Measurements from ENCODE around the gene PEX26.
"Not testable (repeated sequence)": the region's sequence is repeated elsewhere in the genome, so short reads cannot be mapped to it uniquely, and the experiment has no call there.

Gene PEX26

DNA sequence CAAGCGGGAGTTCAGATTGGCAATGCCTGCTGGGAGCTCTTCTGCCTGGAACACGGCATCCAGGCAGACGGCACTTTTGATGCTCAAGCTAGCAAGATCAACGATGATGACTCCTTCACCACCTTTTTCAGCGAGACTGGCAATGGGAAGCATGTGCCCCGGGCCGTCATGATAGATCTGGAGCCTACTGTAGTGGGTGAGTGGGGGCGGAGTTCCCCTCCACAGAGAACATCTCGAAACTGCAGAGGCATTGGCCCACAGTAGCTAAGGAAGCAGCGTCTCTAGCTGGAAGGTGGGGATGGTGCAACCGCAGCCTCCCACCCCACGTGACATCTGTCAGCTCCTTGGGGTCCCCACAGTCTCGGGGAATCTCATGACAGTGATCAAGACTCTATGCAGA is 43.7 kb downstream of the PEX26 start:
- no peak for DNase-seq

DNA sequence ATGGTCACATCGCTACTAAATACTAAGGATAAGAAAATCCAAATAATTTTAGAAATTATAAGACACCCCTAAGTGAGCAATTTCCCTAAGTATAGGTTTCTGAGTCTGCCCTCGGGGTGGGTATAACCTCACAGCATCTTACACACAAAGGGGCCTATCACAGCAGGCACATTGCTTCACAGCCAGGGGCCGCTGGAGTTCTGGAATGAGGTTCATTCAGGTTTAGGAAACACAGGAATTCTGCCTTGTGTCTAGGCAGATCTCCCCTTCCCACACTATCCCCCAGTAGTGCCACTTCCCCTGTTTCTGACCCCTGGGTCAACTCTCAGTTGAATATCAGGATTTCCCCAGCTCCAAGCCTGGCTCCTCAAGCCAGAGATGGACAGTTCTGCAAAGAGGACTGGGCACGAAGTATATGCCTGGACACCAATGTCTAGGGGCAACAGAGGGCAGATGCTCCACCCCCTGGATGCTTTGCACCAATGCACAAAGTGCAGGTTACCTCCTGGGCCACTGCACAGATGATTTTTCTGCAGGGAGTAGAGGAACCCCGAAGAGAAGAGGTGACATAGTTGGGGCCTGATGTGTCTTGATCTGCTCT is 44.3 kb downstream of the PEX26 start:
- DNase-seq: no peak

DNA sequence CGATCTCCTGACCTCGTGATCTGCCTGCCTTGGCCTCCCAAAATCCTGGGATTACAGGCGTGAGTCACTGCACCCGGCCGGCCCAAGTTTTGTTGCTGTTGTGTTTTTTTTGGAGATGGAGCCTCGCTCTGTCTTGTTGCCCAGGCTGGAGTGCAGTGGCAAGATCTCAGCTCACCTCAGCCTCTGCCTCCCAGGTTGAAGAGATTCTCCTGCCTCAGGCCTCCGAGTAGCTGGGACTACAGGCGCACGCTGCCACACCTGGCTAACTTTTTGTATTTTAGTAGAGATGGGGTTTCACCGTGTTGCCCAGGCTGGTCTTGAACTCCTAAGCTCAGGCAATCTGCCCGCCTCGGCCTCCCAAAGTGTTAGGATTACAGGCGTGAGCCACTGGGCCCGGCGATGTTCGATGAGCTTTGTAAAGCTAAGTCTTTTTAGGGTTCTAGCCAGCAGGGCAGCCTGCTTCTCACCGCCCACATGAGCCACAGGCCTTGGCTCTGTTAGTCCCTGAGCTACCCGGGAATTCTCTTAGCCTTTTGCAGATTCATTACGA is 45.8 kb downstream of the PEX26 start:
- DNase-seq: not testable (repeated sequence)

DNA sequence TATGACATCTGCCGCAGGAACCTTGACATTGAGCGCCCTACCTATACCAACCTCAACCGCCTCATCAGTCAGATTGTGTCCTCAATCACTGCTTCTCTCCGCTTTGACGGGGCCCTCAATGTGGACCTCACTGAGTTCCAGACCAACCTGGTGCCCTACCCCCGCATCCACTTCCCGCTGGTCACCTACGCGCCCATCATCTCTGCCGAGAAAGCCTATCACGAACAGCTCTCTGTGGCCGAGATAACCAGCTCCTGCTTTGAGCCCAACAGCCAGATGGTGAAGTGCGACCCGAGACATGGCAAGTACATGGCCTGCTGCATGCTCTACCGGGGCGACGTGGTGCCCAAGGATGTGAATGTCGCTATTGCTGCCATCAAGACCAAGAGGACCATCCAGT is 48.8 kb downstream of the PEX26 start:
- DNase-seq: no peak

DNA sequence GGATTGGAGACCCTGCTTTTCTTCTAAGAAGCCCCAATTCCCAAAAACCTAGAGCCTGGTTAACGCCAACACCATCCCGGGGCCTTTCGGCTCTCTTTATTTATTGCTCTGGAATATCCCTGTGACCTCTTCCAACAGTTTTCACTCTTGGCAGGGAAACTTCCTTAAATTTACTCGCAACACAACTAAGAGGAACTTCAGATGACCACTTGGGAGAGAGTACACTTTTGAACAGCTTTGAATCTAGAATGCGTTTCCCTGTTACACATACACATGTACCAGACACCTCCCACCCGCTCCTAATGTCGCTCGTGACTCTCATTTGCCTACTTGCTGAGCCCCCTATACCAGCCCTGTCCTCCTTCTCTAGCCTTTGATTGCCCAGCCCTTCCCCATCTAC is 52.2 kb downstream of the PEX26 start:
- DNase-seq: no peak

DNA sequence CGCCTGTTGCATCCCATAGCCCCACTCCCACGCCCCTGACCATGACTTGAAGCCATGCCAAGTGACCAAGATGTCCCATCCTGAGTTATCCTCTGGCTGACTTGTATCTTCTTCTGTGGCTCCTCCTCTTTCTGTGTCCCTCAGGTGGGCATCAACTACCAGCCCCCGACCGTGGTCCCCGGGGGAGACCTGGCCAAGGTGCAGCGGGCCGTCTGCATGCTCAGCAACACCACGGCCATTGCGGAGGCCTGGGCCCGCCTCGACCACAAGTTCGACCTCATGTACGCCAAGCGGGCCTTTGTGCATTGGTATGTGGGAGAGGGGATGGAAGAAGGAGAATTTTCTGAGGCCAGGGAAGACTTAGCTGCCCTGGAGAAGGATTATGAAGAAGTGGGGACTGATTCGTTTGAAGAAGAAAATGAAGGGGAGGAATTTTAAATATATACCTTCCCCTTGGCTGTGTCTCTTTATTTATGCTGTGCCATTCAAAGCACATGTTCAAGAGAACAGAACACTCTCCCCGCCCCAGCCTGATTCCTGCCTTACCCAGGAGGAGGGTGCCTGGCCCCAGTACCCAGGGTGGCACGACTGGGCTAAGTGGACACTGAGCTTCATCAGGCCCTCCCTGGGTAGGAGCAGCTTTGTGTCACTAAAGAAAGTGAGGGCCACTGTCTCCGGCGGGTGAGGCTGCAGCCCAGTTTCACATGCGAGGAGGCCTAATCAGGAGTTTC is 53.1 kb downstream of the PEX26 start:
- no peak for DNase-seq

DNA sequence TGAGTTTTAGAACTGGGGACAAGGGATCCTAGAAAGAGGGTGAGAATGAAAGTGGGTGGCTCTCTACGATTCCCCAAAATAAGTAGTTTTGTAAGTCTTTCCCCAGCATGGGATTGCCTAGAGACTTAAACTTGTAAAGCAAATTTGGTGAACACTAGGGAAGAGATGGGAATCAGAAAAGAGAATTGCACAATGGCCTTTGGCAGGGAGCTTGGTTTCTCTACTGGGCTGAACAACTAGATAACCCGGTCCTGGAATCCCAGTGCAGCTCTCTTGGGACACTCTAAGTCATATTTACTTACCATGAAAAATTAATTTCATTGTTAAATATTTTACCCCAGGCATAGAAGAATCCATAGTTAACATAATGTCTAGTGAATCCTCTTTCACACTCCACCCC is 55.7 kb downstream of the PEX26 start:
- DNase-seq: no peak

DNA sequence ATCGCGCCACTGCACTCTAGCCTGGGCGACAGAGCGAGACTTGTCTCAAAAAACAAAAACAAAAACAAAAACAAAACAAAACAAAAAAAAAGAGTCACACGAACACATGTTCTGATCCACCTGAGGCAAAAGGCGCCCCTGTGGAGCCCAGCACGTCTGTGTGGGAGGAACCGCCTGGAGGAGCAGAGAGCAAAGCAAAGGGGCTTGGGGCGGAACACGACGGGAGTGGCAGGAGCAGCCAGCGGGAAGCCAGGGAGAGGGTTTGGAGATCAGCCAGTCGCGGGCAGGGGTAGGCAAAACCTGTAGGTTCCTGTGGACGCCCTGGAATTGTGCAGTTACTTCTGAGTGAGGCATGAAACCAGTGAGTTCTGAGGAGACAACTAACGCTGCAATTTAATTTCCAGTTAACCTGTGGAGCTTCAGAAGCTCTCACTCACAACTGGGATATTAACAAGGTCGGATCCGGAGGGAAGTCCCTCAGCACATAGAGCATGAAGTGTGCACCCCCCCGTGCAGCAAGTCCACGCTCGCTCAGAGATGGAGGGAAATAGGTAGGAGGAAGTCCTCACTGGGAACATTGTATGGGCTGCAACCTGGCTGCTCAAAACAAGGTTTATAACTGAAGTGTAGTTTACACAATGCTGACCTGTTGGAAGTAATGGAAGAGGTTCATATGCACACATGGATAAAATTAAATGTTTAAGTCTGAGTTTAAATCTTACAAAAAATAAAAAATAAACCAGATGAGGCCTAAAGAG is 59.0 kb downstream of the PEX26 start:
- no peak for DNase-seq

DNA sequence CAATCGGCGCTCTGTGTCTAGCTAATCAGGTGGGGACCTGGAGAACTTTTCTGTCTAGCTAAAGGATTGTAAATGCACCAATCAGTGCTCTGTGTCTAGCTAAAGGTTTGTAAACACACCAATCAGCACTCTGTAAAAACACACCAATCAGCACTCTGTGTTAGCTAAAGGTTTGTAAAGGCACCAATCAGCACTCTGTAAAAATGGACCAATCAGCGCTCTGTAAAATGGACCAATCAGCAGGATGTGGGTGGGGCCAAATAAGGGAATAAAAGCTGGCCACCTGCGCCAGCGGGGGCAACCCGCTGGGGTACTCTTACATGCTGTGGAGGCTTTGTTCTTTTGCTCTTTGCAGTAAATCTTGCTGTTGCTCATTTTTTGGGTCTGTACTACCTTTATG is 63.2 kb downstream of the PEX26 start:
- not testable (repeated sequence) for DNase-seq

DNA sequence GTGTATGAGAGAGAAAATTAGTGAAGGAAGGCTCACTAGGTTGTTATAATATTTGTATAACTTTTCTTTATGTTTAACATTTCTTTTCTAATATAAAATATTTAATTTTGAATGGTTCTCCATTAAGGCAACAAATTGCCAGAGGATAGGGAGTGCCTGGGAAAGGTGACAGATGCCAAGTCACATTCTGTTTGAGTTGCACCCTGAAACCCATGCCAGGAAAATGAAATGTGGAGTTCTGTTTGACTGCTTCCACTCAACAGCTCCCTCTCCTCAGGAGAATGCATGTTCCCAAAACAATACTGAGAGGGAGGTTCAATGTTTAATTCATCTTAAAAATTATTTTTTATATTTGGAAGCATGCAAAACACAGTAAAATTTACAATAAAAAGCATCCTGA is 66.3 kb downstream of the PEX26 start:
- no peak for DNase-seq

DNA sequence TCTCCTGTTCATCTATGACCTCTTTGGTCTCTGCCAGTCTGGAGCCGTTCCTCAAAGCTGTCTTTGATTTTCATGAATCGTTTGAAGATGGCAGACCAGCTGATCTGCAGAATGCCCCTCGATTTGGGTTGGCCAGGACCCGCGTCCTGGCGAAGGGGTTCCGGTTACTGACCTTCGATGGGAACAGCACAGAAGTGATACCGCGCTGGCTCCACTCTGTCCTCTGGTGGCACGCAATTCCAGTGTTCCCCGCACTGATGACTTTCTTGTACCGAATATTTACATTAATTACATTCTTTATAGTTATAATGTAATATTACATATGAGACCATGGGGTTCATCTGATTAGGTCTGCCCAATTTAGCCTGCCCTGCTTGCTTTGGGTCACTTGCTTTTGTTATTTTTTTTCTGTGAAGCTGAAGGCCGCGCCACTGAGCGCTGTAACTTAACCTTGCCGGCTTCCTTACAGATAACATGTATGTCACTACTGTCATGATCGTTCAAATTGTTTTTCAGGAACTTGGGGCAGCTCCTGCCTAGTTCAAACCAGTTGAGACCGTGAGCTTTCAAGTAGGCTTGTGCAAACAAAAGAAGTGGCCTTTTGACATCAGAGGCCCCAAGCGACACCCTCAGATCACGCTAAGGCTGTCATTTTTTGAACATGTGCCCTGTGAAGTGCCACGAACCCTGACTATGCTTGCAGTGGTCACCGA is 68.0 kb downstream of the PEX26 start:
- DNase-seq: no peak

DNA sequence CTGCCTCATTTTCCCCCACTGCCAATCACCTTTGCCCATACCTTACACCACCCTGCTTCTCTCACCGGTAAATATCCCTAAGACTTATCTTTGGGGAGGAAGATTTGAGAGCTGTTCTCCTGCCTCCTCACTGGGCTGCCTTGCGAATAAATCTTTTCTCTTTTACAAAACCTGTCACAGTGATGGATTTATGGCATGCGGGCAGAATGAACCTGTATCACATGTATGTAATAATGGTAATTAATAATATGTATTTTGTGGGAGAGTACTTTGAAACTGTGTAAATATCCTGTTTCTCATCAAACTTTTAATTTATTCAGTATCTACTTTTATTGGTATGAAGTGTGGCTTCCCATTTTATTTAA is 68.6 kb downstream of the PEX26 start:
- DNase-seq: no peak

DNA sequence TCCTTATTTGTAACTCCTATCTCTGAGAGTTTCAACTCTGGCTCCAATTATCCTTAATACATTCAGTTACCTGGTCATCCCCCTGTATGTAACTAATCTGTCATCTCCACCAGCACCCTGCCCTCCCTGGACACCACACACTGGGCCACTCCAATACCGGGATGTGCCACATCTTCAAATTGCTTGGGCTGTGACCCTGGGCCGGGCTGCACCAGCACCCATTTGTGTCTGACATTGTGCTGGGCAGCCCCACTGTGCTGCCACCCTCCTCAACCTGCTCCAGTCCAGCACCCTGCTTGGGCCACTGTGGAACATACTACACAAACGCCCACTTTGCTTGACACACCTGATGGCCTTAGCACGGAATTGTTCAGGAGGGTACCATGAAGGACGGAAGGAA is 70.0 kb downstream of the PEX26 start:
- DNase-seq: no peak

DNA sequence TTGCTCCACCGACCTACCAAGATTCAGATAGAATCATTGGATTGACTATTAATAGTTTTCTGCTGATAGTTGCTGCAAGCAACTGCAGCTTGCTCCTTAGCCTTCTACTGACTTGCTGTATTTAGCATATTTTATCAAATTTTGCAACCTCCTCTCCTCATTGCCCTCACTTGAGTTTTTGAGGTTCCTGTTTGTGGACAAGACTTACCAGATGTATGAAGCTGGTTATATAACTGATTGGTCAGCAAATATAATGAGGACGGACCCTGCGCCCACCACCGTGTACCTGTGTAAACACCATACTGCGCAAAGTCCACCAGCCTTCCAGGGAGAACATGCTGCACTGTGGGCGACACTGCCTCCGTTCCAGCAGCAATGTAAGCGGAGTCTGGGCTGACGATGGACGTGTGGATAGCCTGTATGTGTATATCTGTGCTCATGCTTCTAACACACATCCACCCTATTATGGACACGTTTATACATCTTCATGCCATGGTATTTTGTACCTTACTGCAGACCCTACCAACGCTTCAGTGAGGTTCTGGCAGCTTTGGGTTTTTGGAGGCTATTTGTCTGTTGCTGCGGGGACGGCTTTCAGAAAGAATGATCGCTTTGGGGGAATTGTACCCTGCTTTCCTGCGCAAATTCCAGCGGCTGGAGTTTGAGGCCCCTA is 70.6 kb downstream of the PEX26 start:
- DNase-seq: no peak

DNA sequence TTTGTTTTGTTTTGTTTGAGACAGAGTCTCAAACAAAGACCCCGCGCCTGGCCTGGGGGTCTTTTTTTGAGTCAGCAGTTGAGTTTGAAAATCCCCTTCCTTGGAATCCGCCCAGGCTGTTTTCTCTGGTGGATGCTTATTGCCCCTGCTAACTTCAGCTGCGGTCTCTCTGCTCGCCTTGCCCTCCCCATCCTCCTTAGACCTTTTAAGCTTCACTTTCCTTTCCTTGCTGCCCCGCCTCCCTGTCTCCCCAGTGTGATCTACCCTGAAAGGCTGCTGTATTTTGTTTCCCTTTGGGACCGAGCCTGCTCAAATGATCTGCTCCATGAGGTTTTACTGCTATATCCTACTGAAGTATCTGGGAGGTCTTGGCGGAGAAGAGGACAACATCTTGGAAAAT is 74.7 kb downstream of the PEX26 start:
- no peak for DNase-seq

DNA sequence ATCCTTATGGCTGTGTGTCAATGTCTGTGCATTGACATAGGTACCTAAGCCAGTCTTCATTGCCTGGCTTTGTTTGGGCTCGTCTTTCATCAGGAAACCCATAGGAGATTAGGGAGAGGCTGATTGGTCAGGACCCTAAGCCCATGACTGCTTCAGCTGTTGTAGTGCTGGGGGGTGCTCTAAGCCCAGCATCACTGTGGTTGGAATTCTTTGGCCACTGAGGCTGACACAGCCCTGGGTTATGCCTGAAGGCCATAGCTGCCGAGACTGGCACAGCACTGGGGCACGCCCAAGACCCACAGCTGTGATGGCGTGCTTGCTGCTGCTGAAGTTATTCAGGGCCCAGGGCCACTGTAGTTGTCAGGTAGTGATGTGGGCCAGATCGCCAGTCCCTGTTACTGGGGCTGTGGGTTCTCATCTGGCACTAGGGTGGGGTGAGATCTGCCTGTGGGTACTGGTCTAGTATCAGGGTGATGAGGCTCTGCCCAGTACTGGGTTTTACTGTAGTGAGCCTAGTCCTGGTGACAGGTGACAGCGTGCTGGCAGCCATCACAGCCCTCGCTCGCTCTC is 77.1 kb downstream of the PEX26 start:
- DNase-seq: no peak

All from cerebellar nuclear complex (tissue), 1 donor.